AG09309 (cell line): ENCODE results near the gene OIT3.

ENCODE experiments used
- DNase-seq: peaks from one replicate; pipeline ENCODE4 v3.0.0-alpha.2; 2010; ENCODE audit warnings: low read depth
- H3K4me3 ChIP-seq: 2 replicates; pipeline ENCODE4 v1.5.1; 2011; ENCODE audit warnings: mild to moderate bottlenecking, low read depth, low read length, moderate library complexity; ENCODE audit not compliant: control insufficient read depth
- TF ChIP-seq, protein P1 (sequence below): IDR thresholded peaks from 2 replicates; pipeline ENCODE4 v1.5.1; 2011; ENCODE audit warnings: mild to moderate bottlenecking, low read depth, low read length, inconsistent platforms; ENCODE audit not compliant: insufficient read depth, control insufficient read depth; ENCODE audit errors: missing control alignments

Gene OIT3

DNA sequence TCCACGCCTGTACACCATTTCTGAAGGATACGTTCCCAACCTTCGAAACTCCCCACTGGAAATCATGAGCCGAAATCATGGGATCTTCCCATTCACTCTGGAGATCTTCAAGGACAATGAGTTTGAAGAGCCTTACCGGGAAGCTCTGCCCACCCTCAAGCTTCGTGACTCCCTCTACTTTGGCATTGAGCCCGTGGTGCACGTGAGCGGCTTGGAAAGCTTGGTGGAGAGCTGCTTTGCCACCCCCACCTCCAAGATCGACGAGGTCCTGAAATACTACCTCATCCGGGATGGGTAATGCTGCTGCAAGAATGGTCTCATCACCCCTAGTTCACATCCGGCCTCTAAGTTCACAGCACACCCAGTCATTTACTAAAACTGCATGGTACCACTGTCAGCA lies 30.8 kb downstream of the OIT3 start:
- TF ChIP-seq, protein P1, sequence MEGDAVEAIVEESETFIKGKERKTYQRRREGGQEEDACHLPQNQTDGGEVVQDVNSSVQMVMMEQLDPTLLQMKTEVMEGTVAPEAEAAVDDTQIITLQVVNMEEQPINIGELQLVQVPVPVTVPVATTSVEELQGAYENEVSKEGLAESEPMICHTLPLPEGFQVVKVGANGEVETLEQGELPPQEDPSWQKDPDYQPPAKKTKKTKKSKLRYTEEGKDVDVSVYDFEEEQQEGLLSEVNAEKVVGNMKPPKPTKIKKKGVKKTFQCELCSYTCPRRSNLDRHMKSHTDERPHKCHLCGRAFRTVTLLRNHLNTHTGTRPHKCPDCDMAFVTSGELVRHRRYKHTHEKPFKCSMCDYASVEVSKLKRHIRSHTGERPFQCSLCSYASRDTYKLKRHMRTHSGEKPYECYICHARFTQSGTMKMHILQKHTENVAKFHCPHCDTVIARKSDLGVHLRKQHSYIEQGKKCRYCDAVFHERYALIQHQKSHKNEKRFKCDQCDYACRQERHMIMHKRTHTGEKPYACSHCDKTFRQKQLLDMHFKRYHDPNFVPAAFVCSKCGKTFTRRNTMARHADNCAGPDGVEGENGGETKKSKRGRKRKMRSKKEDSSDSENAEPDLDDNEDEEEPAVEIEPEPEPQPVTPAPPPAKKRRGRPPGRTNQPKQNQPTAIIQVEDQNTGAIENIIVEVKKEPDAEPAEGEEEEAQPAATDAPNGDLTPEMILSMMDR: no peak
- DNase-seq: no peak
- no peak overlapping the region for H3K4me3 ChIP-seq

DNA sequence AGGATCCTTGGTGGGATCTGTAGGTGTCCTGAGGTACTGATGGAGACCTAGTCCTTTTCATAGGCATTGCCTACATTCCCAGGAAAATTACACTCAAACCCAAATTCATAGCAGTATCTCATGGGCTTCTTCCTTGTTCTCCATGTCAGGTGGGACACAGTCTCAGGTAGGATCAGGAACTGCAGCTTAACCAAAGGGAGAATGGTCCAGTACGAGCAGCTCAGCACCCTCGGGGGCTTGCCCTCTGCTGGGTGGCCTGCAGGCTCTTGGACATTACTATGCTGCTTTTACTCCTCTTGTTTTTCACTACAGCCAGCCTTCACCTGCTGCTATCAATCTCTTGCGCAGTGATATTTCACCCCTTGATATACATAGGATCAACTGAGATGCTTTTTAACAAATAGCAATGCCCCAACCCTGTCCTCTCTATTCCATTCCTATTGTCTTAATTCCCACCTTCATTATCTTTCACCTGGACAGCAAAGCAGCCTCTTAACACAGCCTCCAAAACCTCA lies 32.5 kb downstream of the OIT3 start:
- no peak overlapping the region for H3K4me3 ChIP-seq
- TF ChIP-seq, protein P1: no peak

DNA sequence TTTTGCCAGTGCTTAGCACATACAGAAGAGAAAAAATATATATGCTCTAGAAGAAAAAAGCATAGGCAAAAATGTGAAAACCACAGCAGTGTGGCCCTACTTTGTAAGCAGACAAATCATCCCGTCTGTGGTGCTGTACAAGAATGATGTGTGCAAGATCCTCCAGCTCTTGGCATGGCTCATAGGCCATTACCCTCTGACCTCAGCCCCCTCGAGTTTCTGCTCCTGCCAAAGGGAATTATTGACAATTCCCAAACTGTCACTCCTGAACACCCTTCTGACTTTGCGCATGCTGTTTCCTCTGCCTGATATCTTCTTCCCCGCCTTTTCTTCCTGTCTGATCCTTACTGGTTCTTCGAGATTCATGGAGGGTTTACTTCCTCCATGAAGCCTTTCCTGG lies 33.9 kb downstream of the OIT3 start:
- no peak for DNase-seq
- no peak overlapping the region for H3K4me3 ChIP-seq
- TF ChIP-seq, protein P1: no peak

More for the DNA sequence above, 32.5 kb downstream of the OIT3 start:
- DNase-seq: no peak

- DNase-seq: no peak
- no peak overlapping the region for H3K4me3 ChIP-seq
- TF ChIP-seq, protein P1: no peak
Measured at GRCh38 chr10:72928798-72929197, 35.3 kb downstream of the OIT3 start.

- no peak overlapping the region for H3K4me3 ChIP-seq
- DNase-seq: no peak
- TF ChIP-seq, protein P1: no peak
Measured at GRCh38 chr10:72930276-72930675, 36.7 kb downstream of the OIT3 start.

DNA sequence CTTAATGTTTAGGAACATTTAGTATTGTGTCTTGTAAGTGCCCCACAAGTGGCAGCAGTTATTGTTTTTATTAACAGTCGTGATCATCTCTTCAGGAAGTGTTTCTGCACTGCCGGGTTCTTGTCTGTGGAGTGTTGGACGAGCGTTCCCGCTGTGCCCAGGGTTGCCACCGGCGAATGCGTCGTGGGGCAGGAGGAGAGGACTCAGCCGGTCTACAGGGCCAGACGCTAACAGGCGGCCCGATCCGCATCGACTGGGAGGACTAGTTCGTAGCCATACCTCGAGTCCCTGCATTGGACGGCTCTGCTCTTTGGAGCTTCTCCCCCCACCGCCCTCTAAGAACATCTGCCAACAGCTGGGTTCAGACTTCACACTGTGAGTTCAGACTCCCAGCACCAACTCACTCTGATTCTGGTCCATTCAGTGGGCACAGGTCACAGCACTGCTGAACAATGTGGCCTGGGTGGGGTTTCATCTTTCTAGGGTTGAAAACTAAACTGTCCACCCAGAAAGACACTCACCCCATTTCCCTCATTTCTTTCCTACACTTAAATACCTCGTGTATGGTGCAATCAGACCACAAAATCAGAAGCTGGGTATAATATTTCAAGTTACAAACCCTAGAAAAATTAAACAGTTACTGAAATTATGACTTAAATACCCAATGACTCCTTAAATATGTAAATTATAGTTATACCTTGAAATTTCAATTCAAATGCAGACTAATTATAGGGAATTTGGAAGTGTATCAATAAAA lies 38.9 kb downstream of the OIT3 start:
- no peak for DNase-seq
- H3K4me3 ChIP-seq: no peak overlapping the region
- TF ChIP-seq, protein P1: no peak
